Measurements from ENCODE around the gene GARRE1.
"Not testable (repeated sequence)": the region's sequence is repeated elsewhere in the genome, so short reads cannot be mapped to it uniquely, and the experiment has no call there.

Gene GARRE1

DNA sequence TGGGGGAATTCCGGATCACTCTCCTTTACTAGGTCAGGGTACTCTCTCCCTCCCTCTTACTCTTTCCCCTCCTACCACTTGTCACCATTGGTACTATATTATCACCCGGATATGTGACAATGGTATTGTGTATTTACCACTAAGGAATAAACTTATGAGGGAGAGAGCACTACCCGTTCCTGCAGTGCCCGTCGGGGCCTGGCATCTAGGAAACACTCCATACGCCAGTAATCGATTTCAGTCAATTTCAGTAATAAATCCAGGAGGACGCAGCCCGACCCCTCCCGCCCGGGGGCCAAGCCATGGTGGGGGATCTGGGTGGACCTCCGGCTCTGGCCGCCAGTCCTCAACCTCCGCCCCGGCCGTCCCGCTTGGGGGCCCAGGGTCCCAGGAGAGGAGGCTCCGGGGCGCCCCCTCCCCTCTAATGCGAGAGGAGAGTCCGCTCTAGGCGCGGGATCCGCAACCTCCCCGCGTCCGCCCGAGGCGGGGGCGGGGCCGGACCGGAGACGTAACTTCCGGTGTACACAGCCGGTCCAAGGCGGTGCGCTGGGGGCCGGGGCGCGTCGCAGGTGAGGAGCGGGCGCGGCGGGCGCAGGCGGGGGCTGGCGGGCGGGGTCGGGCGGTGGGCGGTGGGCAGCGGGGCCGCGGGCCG lies at the start of gene GARRE1:
Gene GARRE1, plus strand, starts transcription at position 509 of the 652 bp plus-strand sequence. CDS start 45,920 bp downstream, outside the sequence.
- TF ChIP-seq, protein P1, sequence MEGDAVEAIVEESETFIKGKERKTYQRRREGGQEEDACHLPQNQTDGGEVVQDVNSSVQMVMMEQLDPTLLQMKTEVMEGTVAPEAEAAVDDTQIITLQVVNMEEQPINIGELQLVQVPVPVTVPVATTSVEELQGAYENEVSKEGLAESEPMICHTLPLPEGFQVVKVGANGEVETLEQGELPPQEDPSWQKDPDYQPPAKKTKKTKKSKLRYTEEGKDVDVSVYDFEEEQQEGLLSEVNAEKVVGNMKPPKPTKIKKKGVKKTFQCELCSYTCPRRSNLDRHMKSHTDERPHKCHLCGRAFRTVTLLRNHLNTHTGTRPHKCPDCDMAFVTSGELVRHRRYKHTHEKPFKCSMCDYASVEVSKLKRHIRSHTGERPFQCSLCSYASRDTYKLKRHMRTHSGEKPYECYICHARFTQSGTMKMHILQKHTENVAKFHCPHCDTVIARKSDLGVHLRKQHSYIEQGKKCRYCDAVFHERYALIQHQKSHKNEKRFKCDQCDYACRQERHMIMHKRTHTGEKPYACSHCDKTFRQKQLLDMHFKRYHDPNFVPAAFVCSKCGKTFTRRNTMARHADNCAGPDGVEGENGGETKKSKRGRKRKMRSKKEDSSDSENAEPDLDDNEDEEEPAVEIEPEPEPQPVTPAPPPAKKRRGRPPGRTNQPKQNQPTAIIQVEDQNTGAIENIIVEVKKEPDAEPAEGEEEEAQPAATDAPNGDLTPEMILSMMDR (IDR thresholded peaks at IDR 0.05; ENCODE audit: low read depth, low read length, missing control alignments): no peak
- no peak for DNase-seq (ENCODE audit: low read depth)
- H3K4me3 ChIP-seq (ENCODE audit: low read depth, low read length): peak within 1 kb of the TSS; percentile 91

DNA sequence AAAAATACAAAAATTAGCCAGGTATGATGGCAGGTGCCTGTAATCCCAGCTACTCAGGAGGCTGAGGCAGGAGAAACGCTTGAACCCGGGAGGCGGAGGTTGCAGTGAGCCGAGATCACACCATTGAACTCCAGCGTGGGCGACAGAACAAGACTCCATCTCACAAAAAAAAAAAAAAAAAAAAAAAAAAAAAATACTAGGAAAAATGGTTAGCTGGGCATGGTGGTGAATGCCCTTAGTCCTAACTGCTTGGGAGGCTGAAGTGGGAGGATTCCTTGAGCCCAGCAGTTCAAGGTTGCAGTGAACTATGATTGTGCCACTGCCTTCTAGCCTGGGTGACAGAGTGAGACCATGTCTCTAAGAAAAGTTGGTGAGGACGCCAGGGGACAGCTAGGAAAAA lies 49.0 kb upstream of the GARRE1 start:
- not testable (repeated sequence) for H3K4me3 ChIP-seq (ENCODE audit: low read depth, low read length); DNase-seq (ENCODE audit: low read depth)

- TF ChIP-seq, protein P1 (IDR thresholded peaks at IDR 0.05; ENCODE audit: low read depth, low read length, missing control alignments): no peak
- no peak for DNase-seq (ENCODE audit: low read depth)
- H3K4me3 ChIP-seq (ENCODE audit: low read depth, low read length): no peak overlapping the region
Measured at GRCh38 chr19:34208291-34208884, 46.0 kb upstream of the GARRE1 start.

DNA sequence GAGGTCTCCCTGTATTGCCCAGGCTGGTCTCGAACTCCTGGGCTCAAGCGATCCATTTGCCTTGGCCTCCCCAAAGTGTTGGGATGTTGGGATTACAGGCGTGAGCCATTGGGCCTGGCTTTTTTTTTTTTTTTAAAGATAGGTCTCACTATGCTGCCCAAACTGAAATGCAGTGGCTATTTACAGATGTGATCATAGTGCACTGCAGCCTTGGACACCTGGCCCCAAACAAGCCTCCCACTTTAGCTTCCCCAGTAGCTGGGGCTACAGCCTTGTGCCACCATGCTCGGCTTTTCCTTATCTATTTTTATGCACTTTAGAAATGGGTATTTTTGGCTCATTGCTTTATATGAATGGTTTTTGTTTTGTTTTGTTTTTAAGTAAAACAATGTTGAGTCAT lies 44.6 kb upstream of the GARRE1 start:
- H3K4me3 ChIP-seq (ENCODE audit: low read depth, low read length): no peak overlapping the region
- DNase-seq (ENCODE audit: low read depth): no peak
- TF ChIP-seq, protein P1 (IDR thresholded peaks at IDR 0.05; ENCODE audit: low read depth, low read length, missing control alignments): no peak

DNA sequence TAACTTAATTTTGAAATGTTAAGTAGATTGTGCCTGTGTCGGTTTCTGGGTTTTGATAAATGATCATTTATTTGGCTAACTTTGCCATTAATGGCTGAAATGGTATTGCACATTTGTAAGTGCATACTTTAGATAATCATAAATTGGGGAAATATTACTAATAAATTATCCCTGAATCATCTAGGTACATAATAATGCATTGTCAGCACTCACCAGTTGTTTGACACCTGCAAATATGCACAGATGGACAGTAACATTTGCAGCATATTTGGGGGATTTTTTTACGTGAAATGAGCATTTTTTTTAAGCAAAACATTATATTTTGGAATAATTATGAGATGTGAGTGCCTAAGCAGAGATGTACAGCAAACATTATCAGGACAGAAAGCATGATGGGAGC lies 41.1 kb upstream of the GARRE1 start:
- TF ChIP-seq, protein P1 (IDR thresholded peaks at IDR 0.05; ENCODE audit: low read depth, low read length, missing control alignments): no peak
- H3K4me3 ChIP-seq (ENCODE audit: low read depth, low read length): no peak overlapping the region

DNA sequence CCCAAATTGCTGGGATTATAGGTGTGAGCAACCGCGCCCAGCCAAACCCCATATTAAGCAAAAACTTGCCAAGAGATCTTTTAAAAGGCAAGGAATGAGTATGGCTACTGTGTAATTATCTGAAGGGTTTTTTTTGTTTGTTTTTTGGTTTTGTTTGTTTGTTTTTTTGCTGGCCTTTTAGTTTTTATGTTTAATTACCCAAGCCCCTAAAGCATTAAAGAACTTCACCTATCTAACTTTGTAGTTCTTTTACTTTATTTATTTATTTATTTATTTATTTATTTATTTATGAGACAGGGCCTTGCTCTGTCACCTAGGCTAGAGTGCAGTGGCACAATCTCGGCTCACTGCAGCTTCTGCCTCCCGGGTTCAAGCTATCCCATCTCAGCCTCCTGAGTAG lies 40.3 kb upstream of the GARRE1 start:
- DNase-seq (ENCODE audit: low read depth): no peak
- TF ChIP-seq, protein P1 (IDR thresholded peaks at IDR 0.05; ENCODE audit: low read depth, low read length, missing control alignments): no peak
- H3K4me3 ChIP-seq (ENCODE audit: low read depth, low read length): no peak overlapping the region

More for the DNA sequence above, 41.1 kb upstream of the GARRE1 start:
- no peak for DNase-seq (ENCODE audit: low read depth)

DNA sequence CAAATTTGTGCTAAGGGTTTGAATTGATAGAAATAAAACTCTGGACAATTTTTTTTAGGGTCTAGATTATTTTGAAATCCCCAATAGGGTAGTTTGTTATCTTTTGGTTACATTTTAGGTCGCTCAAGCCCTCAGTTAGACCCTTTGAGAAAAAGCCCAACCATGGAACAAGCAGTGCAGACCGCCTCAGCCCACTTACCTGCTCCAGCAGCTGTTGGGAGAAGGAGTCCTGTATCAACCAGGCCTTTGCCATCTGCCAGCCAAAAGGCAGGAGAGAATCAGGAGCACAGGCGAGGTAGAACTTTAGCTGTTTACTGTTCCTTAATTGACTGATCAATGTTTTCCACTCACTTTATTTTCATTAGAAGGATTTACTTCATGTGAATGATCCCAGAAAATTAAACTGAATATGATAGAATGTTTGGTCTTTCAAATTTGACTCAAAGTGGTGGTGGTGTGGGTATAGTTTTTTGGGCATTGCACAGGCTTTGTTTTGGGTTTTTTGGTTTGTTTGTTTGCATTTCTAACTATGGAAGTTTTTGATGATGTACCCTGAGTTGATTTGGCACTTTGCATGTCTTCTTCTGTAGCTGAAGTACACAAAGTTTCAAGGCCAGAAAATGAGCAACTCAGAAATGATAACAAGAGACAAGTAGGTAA lies 39.2 kb upstream of the GARRE1 start:
- DNase-seq (ENCODE audit: low read depth): no peak
- H3K4me3 ChIP-seq (ENCODE audit: low read depth, low read length): no peak overlapping the region
- TF ChIP-seq, protein P1 (IDR thresholded peaks at IDR 0.05; ENCODE audit: low read depth, low read length, missing control alignments): no peak
